ENCODE results near the gene GTF3C5.
"Not testable (repeated sequence)": the region's sequence is repeated elsewhere in the genome, so short reads cannot be mapped to it uniquely, and the experiment has no call there.

GTF3C5 gene

GRCh38 chr9:133055788-133056420 is 25.1 kb downstream of the GTF3C5 start:
- DNase-seq (ENCODE audit: low read depth) = no peak

- no peak for DNase-seq (ENCODE audit: low read depth)
Measured at GRCh38 chr9:133056533-133056932, 25.7 kb downstream of the GTF3C5 start.

- DNase-seq (ENCODE audit: low read depth) = no peak
Measured at GRCh38 chr9:133057006-133057405, 26.2 kb downstream of the GTF3C5 start.

- DNase-seq (ENCODE audit: low read depth) = no peak
Measured at GRCh38 chr9:133057553-133057952, 26.8 kb downstream of the GTF3C5 start.

GRCh38 chr9:133058071-133058470 is 27.3 kb downstream of the GTF3C5 start:
- no peak for DNase-seq (ENCODE audit: low read depth)

- no peak for DNase-seq (ENCODE audit: low read depth)
Measured at GRCh38 chr9:133058550-133059320, 27.9 kb downstream of the GTF3C5 start.

GRCh38 chr9:133059623-133060022 is 28.8 kb downstream of the GTF3C5 start:
- no peak for DNase-seq (ENCODE audit: low read depth)

- DNase-seq (ENCODE audit: low read depth) = no peak
Measured at GRCh38 chr9:133060417-133060841, 29.6 kb downstream of the GTF3C5 start.

- DNase-seq (ENCODE audit: low read depth) = not testable (repeated sequence)
Measured at GRCh38 chr9:133061019-133061763, 30.4 kb downstream of the GTF3C5 start.

GRCh38 chr9:133061764-133062145 is 31.0 kb downstream of the GTF3C5 start, which contains the start of gene CEL:
CEL (plus strand) TSS chr9:133061981; CDS start chr9:133062003, 22 bp downstream.
- not testable (repeated sequence) for DNase-seq (ENCODE audit: low read depth)

GRCh38 chr9:133062569-133062968 is 31.8 kb downstream of the GTF3C5 start:
- DNase-seq (ENCODE audit: low read depth) = not testable (repeated sequence)

- no peak for DNase-seq (ENCODE audit: low read depth)
Measured at GRCh38 chr9:133063159-133063499, 32.3 kb downstream of the GTF3C5 start.

GRCh38 chr9:133063500-133064231 is 32.9 kb downstream of the GTF3C5 start:
- DNase-seq (ENCODE audit: low read depth) = no peak

- DNase-seq (ENCODE audit: low read depth) = no peak
Measured at GRCh38 chr9:133064241-133065069, 33.7 kb downstream of the GTF3C5 start.

GRCh38 chr9:133065070-133065388 is 34.2 kb downstream of the GTF3C5 start:
- DNase-seq (ENCODE audit: low read depth) = no peak

GRCh38 chr9:133066181-133066983 is 35.6 kb downstream of the GTF3C5 start:
- no peak for DNase-seq (ENCODE audit: low read depth)

- no peak for DNase-seq (ENCODE audit: low read depth)
Measured at GRCh38 chr9:133067006-133067405, 36.2 kb downstream of the GTF3C5 start.

- no peak for DNase-seq (ENCODE audit: low read depth)
Measured at GRCh38 chr9:133067813-133068212, 37.0 kb downstream of the GTF3C5 start.

GRCh38 chr9:133068431-133068830 is 37.6 kb downstream of the GTF3C5 start:
- not testable (repeated sequence) for DNase-seq (ENCODE audit: low read depth)

- not testable (repeated sequence) for DNase-seq (ENCODE audit: low read depth)
Measured at GRCh38 chr9:133070500-133070961, 39.7 kb downstream of the GTF3C5 start.
